GM23248 (cell line): ENCODE measurements around the gene ST3GAL3. TPM values are rescaled to one million over a fixed set of nuclear protein-coding genes. Genes with fewer than 3 reads are reported as not detected.
A peak's percentile ranks its signal among the peaks of the same experiment; 100 is the strongest.

Experiments
- DNase-seq: peaks from one replicate; pipeline ENCODE4 v3.0.0-alpha.2; 2015
- H2AFZ ChIP-seq: fragments of 200-600 bp; sonication (generic); 2 replicates; pipeline ENCODE4 v1.6.1; 2016; ENCODE audit warnings: antibody characterized with exemption
- H3F3A ChIP-seq: fragments of 200-600 bp; sonication (generic); 2 replicates; pipeline ENCODE4 v1.6.1; 2016; ENCODE audit warnings: mild to moderate bottlenecking, antibody characterized with exemption, mixed run types; ENCODE audit not compliant: insufficient read depth
- H3K27ac ChIP-seq: fragments of 200-600 bp; sonication (generic); 2 replicates; pipeline ENCODE4 v1.5.1; 2016; ENCODE audit warnings: mild to moderate bottlenecking
- H3K27me3 ChIP-seq: fragments of 200-600 bp; sonication (generic); replicated peaks from 2 replicates; pipeline ENCODE4 v1.6.1; 2016; ENCODE audit warnings: mild to moderate bottlenecking; ENCODE audit not compliant: insufficient read depth
- H3K36me3 ChIP-seq: fragments of 200-600 bp; sonication (generic); 2 replicates; pipeline ENCODE4 v1.6.1; 2016; ENCODE audit warnings: low read depth, mild to moderate bottlenecking
- H3K4me1 ChIP-seq: fragments of 200-600 bp; sonication (generic); 2 replicates; pipeline ENCODE4 v1.6.1; 2016; ENCODE audit warnings: mild to moderate bottlenecking; ENCODE audit not compliant: insufficient read depth
- H3K4me2 ChIP-seq: fragments of 200-600 bp; sonication (generic); one replicate; pipeline ENCODE4 v1.6.1; 2016; ENCODE audit warnings: mild to moderate bottlenecking; ENCODE audit not compliant: unreplicated experiment
- H3K4me3 ChIP-seq: fragments of 200-600 bp; sonication (generic); 2 replicates; pipeline ENCODE4 v1.5.1; 2016; ENCODE audit warnings: mild to moderate bottlenecking
- H3K79me2 ChIP-seq: fragments of 200-600 bp; sonication (generic); 2 replicates; pipeline ENCODE4 v1.6.1; 2016; ENCODE audit warnings: mild to moderate bottlenecking; ENCODE audit not compliant: insufficient read depth
- H3K9ac ChIP-seq: fragments of 200-600 bp; sonication (generic); 2 replicates; pipeline ENCODE4 v1.6.1; 2016; ENCODE audit warnings: mild to moderate bottlenecking
- H3K9me2 ChIP-seq: fragments of 200-600 bp; sonication (generic); 2 replicates; pipeline ENCODE4 v1.6.1; 2016; ENCODE audit warnings: mixed run types, mild to moderate bottlenecking, moderate library complexity; ENCODE audit not compliant: insufficient read depth
- H3K9me3 ChIP-seq: fragments of 200-600 bp; sonication (generic); one replicate; pipeline ENCODE4 v1.6.1; 2017; ENCODE audit warnings: low read depth
- H4K20me1 ChIP-seq: fragments of 200-600 bp; sonication (generic); 2 replicates; pipeline ENCODE4 v1.6.0; 2016; ENCODE audit not compliant: insufficient read depth
- EZH2 ChIP-seq: fragments of 200-600 bp; sonication (generic); IDR thresholded peaks from 2 replicates; pipeline ENCODE4 v1.6.1; 2018; ENCODE audit warnings: antibody characterized with exemption, mild to moderate bottlenecking; ENCODE audit not compliant: insufficient read depth, poor library complexity, severe bottlenecking
- EZH2phosphoT487 ChIP-seq: fragments of 200-600 bp; sonication (generic); IDR thresholded peaks from 2 replicates; pipeline ENCODE4 v1.6.1; 2018; ENCODE audit warnings: antibody characterized with exemption, moderate library complexity, mild to moderate bottlenecking, low read depth; ENCODE audit not compliant: insufficient read depth
- WGBS, 2 experiments: methylation state at CpG; one replicate each; pipeline ENCODE4 v1.1.6; 2015 to 2017; ENCODE audit warnings: low lambda C conversion rate in 2 of 2, low coverage in 1 of 2; ENCODE audit errors: missing lambda C conversion rate in 2 of 2; 5-methylcytosine and 5-hydroxymethylcytosine counted together
- in situ Hi-C: fragments of 300-500 bp; cut with MboI; formaldehyde crosslinking; loops from 2 replicates; pipeline ENCODE4 v1.15.0; 2020
- polyA plus RNA-seq: library from polyadenylated mRNA; unstranded; fragments of >200 nt; fragmentation: Nextera tagmentation; extraction: Ambion mirVana; gene quantifications from 2 replicates; pipeline ENCODE4 v1.2.1, GENCODE V29; 2016
- total RNA-seq: library from RNA; depleted of rRNA; stranded (reverse); fragments of >200 nt; shearing (Covaris generic); gene quantifications from 2 replicates; pipeline ENCODE4 v1.2.3, GENCODE V29; 2014

Gene ST3GAL3
- total and polyA plus RNA-seq, 2 experiments from 2014 or later, result 9.7 to 13.8 TPM

DNA sequence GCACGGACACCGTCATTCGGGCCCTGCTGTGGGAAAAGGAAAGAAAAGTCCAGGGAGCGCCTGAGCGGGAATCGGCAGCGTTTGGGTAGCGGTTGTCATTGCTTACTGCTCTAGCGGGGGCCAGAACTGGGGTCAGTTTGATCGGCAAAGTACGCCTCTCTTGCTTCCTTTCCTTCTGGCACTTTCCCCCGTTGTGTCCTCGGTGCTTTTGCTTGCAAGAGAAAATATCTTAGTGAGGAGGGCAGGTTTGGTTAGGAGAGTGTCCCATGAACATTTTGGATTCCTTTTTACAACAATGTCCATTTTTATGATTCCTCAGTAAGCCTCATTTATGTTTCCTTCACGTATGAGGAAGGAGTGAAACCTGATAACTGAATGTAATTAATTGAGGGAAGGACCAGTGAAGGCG, 670 bp downstream of the ST3GAL3 start:
- H3K9me3 ChIP-seq, result no peaks in the 10 kb centered on the region
- peaks cover 49% of the 10 kb centered on the region for H3F3A ChIP-seq
- peaks cover 39% of the 10 kb centered on the region for H3K4me1 ChIP-seq
- peak overlapping the region; percentile 72 for H3K27ac ChIP-seq
- peak overlapping the region; percentile 92 for H3K4me2 ChIP-seq
- H3K36me3 ChIP-seq, result peaks cover 12% of the 10 kb centered on the region; the same call in 1 of the 2 replicates
- WGBS, 2 experiments, result 2 to 3% methylated on average over 12 to 15 of the region's 15 CpGs
- H2AFZ ChIP-seq, result peak overlapping the region; percentile 69
- H4K20me1 ChIP-seq, result no peaks in the 10 kb centered on the region
- DNase-seq, result peak; percentile 83
- peak overlapping the region; percentile 90 for H3K4me3 ChIP-seq
- H3K27me3 ChIP-seq, result no peaks in the 10 kb centered on the region
- H3K79me2 ChIP-seq, result peaks cover 42% of the 10 kb centered on the region
- in situ Hi-C loops, result no loop called here
- no peaks in the 10 kb centered on the region for H3K9me2 ChIP-seq
- TF ChIP-seq EZH2 (no peak), EZH2phosphoT487 (no peak)
- peak overlapping the region; percentile 93 for H3K9ac ChIP-seq

DNA sequence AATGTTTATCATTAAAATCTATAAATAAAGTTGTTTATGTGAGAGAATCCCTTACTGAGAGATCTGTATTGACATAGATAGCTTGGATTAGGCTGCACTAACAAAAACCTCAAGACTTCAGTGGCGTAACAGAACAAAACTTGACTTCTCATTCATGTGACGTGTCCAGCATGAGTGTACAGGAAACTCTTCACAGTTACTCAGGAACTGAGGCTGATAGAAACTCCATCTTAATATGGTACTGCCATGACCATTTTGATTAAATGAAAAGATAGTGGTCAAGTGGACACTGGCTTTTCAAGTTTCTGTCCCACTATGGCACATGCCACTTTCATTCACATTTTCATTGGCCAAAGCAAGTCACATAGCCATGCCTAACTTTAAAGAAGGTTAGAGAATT, 3.7 kb downstream of the ST3GAL3 start:
- H3K27me3 ChIP-seq, result no peaks in the 10 kb centered on the region
- peak overlapping the region; percentile 92 for H3K27ac ChIP-seq
- peak overlapping the region; percentile 49 for H3K4me3 ChIP-seq
- 0 to 3% methylated on average over 2 of the region's 2 CpGs for WGBS, 2 experiments
- H3F3A ChIP-seq, result peaks cover 34% of the 10 kb centered on the region
- no peak for TF ChIP-seq EZH2phosphoT487
- no peak for TF ChIP-seq EZH2
- no peaks in the 10 kb centered on the region for H3K9me3 ChIP-seq
- DNase-seq, result peak; percentile 94
- peak overlapping the region; percentile 83 for H3K4me2 ChIP-seq
- H3K4me1 ChIP-seq, result peaks cover 38% of the 10 kb centered on the region
- no peaks in the 10 kb centered on the region for H3K36me3 ChIP-seq
- H3K9ac ChIP-seq, result peak overlapping the region; percentile 47
- in situ Hi-C loops, result no loop called here
- H3K79me2 ChIP-seq, result peaks cover 71% of the 10 kb centered on the region
- no peaks in the 10 kb centered on the region for H3K9me2 ChIP-seq
- no peak overlapping the region for H2AFZ ChIP-seq
- no peaks in the 10 kb centered on the region for H4K20me1 ChIP-seq

DNA sequence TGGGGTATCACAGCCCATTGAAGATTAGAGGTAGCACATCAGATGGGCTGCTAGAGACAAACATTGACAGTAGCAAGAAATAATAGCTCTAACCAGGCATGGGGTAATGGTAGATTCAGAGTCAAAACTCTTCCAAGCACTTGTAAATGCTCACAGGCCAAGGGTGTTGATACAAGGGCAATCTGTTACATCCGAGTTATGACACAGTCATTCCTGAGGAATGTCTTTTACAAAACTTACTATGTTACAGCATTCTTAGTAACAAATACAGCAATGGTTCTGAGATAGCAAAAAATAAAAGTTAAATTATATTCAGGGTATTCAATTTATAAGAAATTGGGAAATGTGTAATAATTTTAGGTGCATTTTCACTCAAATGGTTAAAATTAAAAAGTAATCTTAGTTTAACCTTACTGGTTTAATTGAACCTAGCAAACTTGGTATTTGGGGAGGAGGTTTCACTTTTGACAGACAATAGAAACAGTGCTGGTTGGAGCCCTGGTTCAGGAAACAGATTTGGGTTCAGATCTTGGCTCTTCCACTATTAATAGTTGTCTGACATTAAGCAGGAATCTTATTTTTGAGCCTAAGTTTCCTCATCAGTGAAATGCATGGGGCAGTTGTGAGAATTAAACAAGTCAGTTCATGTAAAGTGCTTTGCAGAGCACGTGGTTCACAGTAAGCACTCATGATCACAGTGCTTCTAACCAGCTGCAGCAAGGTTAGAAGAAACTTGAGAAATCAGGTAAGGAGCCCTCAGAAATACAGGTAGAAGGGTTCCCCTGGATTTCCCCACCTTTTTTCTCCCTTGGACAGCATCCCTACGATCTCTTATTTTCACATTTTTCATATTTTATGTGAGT, 4.4 kb downstream of the ST3GAL3 start:
- H3F3A ChIP-seq, result peaks cover 29% of the 10 kb centered on the region
- WGBS, 2 experiments, result 60 to 64% methylated on average over 3 of the region's 3 CpGs
- no peaks in the 10 kb centered on the region for H3K27me3 ChIP-seq
- peak overlapping the region; percentile 49 for H3K4me3 ChIP-seq
- no peaks in the 10 kb centered on the region for H3K36me3 ChIP-seq
- H3K4me1 ChIP-seq, result peaks cover 31% of the 10 kb centered on the region
- H3K9me3 ChIP-seq, result no peaks in the 10 kb centered on the region
- peaks cover 79% of the 10 kb centered on the region for H3K79me2 ChIP-seq
- TF ChIP-seq EZH2phosphoT487 (0 out of 2 replicates have a peak, but pooled peaks have one; percentile 58), EZH2 (no peak)
- no peak overlapping the region for H2AFZ ChIP-seq
- H3K9ac ChIP-seq, result peak overlapping the region; percentile 47
- in situ Hi-C loops, result no loop called here
- DNase-seq, result peak; percentile 84
- peak overlapping the region; percentile 92 for H3K27ac ChIP-seq
- H4K20me1 ChIP-seq, result no peaks in the 10 kb centered on the region
- H3K9me2 ChIP-seq, result no peaks in the 10 kb centered on the region
- peak overlapping the region; percentile 83 for H3K4me2 ChIP-seq

DNA sequence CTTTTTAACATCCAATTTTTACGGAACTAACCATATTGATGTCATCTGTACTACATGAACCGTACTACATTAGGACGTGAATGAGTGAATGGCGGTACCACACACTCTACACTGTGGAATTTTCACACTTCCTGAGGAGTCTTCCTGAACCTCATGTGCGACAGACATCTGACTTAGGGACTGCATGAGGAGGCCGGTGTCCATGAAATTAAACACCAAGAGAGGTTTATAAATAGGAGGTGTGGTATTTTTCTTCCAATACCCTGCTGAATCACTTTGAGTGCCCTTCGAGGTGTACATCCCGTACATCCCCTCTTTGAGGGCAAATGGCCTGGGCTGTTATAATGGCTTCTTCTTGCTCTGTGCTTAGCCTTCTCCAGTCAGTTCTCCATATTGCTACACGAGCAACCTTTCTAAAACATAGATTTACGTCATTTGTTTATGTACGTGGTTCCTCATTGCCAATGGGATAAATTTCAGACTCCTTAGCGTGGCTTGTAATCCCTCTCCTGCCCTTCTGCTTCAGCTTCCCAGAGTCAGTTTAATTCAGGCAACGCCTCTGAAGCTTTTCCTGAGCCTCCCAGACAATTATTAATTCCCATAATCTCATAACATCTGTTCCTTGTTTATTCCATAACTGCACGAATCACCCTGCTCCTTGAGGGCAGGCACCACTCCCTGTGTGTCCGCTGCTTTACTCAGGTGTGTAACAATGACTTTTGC, 9.4 kb downstream of the ST3GAL3 start:
- no peaks in the 10 kb centered on the region for H4K20me1 ChIP-seq
- 77 to 81% methylated on average over 15 of the region's 15 CpGs for WGBS, 2 experiments
- no peaks in the 10 kb centered on the region for H3K36me3 ChIP-seq
- in situ Hi-C loops, result no loop called here
- no peaks in the 10 kb centered on the region for H3K9me3 ChIP-seq
- no peak overlapping the region for H3K4me3 ChIP-seq
- no peaks in the 10 kb centered on the region for H3K9me2 ChIP-seq
- TF ChIP-seq EZH2, result no peak
- no peak for TF ChIP-seq EZH2phosphoT487
- no peaks in the 10 kb centered on the region for H3K27me3 ChIP-seq
- peaks cover 88% of the 10 kb centered on the region for H3K79me2 ChIP-seq
- no peak overlapping the region for H3K9ac ChIP-seq
- peaks cover 22% of the 10 kb centered on the region for H3K4me1 ChIP-seq
- DNase-seq, result no peak
- H3K4me2 ChIP-seq, result no peak overlapping the region
- peaks cover 8% of the 10 kb centered on the region for H3F3A ChIP-seq
- no peak overlapping the region for H2AFZ ChIP-seq
- no peak overlapping the region for H3K27ac ChIP-seq
